GM19397 (cell line): ENCODE measurements around the gene GPLD1.
"Not testable (repeated sequence)": the region's sequence is repeated elsewhere in the genome, so short reads cannot be mapped to it uniquely, and the experiment has no call there.

Experiments used
- ATAC-seq: cut with Tn5 transposase; IDR thresholded peaks from one replicate; pipeline ENCODE4 v1.9.1; 2021; ENCODE audit warnings: mild to moderate bottlenecking, moderate library complexity; ENCODE audit not compliant: unreplicated experiment

Gene GPLD1, protein sequence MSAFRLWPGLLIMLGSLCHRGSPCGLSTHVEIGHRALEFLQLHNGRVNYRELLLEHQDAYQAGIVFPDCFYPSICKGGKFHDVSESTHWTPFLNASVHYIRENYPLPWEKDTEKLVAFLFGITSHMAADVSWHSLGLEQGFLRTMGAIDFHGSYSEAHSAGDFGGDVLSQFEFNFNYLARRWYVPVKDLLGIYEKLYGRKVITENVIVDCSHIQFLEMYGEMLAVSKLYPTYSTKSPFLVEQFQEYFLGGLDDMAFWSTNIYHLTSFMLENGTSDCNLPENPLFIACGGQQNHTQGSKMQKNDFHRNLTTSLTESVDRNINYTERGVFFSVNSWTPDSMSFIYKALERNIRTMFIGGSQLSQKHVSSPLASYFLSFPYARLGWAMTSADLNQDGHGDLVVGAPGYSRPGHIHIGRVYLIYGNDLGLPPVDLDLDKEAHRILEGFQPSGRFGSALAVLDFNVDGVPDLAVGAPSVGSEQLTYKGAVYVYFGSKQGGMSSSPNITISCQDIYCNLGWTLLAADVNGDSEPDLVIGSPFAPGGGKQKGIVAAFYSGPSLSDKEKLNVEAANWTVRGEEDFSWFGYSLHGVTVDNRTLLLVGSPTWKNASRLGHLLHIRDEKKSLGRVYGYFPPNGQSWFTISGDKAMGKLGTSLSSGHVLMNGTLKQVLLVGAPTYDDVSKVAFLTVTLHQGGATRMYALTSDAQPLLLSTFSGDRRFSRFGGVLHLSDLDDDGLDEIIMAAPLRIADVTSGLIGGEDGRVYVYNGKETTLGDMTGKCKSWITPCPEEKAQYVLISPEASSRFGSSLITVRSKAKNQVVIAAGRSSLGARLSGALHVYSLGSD

DNA sequence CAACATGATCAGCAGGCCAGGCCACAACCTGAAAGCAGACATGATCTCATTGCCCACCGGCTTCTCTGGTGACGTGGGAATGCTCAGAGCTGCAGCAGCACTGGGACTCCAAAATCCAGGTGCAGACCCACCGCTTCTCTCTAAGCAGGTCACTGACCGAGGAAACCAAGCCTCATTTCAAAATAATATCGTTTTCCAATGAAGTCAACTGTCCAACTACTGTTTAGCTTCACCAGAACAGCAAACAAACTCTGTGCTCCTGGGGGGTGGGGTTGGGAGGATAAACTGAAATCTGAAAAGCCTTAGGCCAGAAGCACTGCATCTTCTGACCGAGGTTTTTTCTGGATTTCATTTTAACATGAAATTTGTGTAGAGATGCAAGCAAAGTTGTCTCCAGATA is at the start of gene GPLD1:
Gene GPLD1 (minus strand): TSS at position 109 of the 400 bp plus-strand sequence. CDS start 67 bp downstream, at position 42.
- no peak for ATAC-seq

DNA sequence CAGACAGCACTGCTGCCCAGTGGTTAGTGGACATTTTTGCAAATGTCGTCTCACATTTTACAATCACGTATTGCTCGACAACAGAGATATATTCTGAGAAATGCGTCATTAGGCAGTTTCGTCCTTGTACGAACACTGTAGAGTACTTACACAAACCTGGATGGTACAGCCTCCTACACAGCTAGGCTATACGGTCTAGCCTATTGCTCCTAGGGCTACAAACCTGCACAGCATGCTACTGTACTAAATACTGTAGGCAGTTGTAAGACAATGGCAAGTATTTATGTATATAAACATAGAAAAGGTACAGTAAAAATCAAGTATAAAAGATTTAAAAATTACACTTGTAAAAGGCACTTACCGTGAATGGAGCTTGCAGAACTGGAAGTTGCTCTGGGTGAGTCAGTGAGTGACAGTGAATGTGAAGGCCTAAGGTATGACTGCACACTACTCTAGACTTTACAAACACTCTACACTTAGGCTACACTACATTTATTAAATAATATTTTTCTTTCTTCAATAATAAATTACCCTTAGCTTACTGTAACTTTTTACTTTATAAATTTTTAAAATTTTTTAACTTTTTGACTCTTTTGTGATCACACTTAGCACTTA is 48.5 kb upstream of the GPLD1 start:
- no peak for ATAC-seq

DNA sequence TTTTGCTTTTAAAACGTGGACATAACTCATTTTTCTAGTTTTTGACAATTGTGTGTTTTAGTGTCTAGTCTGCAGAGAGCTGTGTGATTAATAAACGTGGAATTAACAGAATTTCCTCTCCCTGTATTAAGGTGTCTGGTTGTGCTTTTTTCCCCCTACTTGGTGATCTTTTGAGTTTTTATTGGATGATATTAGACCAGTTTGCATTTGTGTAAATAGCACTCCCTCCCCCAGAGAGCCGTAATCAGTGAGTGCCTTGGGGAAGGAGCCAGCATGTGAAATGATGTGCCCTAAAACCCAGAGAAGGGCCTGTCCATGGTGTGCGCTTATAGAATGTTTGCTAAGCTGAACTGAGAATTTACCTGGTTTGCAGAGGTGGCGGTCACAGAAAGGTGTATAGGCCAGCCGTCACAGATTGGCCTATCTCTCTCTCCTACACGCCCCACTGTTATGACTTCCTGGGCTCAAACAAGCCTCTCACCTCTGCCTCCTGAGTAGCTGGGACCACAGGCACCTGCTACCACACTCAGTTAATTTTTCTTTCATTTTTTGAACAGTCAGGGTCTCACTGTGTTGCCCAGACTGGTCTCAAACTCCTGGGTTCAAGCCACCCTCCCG is 47.8 kb upstream of the GPLD1 start:
- no peak for ATAC-seq

DNA sequence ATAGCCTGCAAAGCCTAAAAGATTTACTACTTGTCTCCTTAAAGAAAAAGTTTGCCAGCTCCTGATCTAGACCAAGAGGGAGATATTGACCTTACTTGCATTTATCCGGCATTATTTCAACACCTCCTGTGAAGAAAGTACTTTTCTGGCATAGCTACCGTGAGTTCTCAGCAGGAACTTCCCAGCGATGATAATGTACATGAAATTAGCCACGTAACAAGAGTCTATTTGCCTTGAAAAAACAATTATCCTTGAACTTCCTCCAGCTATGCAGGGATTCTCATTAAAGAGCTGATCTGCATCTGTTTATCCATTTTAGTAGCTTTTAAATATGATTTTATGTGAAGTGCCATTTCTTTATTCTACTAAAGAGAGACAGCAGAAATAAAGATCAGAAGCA is 47.1 kb upstream of the GPLD1 start:
- no peak for ATAC-seq

DNA sequence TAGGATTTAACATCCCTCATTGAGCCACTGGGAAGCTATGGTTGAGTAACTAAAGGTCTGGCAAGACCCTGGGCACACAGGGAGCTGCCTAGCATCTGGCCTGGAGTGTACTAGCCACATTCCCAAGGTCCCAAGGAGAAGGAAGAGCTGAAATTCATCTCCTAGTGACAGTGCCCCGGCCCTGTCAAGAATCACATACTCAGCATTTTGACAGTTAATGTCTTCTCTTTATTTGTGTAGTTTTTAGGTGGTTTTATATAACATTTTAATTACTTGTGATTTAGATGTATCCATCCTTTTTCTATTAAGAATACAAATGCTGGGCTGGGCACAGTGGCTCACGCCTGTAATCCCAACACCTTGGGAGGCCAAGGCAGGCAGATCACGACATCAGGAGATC is 45.8 kb upstream of the GPLD1 start:
- ATAC-seq = no peak

DNA sequence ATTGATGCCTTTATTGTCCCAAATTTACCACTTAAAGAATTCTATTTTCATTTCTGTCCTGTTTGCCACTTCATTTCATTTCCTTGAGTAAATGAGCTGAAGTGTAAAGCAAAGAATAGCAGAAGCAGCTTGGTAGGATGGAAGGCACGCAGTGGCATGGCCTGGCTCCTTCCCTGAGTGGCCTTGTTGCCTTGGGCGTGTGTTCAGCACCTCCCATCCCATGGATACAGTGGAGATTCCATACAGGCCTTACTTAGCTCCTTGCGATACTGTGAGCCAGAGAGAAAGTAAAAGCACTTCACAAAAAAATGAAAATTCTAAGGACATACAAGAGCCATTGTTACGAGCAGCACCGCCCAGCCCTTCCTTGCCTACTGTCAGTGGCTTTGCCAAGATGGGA is 45.0 kb upstream of the GPLD1 start:
- ATAC-seq = no peak

DNA sequence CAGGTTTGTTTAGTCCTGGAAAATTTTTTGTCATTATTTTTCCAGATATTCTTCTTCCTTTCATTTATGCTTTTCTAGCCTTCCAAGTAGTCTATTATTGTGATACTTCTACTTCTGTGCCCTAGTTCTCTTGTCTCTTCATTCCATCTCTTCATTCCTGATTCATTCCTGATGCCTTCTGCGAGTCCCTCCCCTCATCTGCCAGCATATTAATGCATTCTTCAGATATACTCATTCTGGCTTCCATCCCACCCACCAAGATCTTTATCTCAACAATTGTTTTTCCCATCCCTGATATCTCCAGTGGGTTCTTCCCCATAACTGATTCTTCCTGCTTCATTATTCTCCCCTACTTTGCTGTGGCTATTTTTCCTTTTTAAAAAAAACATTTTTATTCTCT is 40.6 kb upstream of the GPLD1 start:
- ATAC-seq = no peak

DNA sequence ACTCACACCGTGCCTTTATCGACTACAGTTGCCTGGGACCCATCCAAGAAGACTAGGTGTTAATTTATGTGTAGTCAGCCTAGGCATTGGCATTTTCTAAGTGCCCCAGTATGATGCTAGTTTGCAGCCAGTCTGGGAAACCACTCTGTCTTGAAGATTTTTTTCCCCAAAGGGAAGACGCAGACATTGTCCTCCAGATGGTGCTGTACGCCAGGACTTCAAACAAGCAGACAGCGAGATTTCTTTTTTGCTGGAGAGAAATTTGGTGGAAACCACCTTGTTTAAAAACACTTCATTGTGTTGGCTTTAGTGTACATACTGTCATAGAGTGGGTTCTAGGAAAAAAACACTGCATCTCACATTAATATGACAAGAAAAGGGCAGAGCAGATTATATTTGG is 35.4 kb upstream of the GPLD1 start:
- ATAC-seq = no peak

DNA sequence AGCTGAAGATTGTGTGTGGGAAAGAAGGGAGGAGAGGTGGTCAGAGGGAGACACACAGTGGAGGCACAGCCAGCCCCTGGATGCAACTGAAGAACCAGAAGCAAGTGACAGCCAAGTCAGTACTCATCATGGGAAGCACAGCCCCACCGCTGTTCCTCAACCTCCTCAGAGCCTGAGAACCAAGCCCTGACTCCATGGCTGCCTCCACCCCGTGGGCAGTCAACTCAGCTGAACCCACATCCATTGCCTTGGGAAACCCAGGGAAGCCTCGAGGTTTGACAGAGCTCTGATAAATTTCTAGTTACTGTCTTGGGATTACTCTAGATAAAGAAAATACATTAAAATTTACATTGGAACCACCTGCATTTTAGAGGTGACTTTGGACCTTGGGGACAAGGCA is 35.0 kb upstream of the GPLD1 start:
- no peak for ATAC-seq

DNA sequence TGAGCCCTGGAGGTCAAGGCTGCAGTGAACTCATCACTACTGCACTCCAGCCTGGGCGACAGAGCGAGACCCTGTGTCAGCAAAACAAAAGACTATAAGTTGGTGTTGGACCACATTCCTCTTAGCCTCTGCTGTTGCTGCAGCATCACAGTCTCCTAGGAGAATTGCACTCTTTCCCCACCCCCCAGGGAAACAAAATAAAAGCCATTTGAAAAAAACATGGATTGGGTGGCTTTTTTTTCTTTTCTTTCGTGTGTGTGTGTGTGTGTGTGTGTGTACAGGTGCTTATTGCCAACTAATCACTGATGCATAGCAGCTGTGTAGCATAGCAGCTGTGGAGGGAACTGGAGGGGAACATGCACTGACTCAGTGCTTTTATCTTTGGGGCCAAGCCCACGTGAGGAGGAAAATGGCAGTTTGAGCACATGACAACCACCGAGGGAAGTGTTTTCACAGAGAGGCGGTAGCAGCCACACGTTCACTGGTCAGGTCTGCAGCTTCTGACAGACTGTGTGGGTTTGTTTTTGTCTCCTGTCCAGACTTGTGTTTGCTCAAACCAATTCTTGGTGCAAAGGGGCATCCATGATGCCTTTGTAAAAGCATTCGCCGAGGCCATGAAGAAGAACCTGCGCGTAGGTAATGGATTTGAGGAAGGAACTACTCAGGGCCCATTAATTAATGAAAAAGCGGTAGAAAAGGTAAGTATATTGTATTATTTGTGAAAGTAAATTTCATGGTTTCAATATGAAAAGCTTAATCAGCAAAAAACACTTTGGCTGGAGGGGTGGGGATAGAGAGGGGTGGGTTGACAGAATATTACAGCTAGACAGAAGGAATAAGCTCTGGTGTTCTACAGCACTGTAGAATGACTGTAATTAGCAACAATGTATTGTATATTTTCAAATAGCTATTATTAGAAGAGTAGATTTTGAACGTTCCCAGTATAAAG is 33.1 kb upstream of the GPLD1 start:
- ATAC-seq = peak; percentile 41

DNA sequence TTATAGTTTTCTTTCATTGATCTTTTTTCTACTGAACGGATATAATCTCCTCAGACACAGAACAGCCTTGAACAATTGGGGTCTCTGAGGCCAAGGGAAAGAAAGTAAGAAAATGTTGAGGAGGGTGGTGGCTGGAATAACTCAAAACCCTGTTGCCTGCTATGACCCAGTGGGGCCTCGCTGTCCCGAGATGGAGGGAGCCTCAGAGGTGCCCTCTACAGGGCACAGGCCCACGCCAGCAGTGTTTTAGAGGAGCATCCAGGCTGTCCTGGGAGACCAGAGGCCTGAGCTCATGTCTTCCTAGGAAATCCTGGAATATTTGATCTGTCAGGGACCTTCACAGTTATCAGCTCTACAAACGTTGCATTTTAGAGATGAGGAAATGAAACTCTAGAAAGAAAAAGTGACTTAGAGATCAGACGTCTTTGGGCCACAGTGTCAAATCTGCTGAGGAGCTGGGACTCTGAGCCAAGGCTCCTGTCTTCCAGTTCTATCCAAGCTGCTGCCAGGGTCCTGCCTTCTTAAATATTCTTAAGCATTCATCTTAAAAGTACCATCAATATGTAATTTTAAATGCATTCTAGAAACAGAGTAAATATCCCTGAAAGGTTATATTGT is 31.7 kb upstream of the GPLD1 start:
- ATAC-seq = peak; percentile 41

DNA sequence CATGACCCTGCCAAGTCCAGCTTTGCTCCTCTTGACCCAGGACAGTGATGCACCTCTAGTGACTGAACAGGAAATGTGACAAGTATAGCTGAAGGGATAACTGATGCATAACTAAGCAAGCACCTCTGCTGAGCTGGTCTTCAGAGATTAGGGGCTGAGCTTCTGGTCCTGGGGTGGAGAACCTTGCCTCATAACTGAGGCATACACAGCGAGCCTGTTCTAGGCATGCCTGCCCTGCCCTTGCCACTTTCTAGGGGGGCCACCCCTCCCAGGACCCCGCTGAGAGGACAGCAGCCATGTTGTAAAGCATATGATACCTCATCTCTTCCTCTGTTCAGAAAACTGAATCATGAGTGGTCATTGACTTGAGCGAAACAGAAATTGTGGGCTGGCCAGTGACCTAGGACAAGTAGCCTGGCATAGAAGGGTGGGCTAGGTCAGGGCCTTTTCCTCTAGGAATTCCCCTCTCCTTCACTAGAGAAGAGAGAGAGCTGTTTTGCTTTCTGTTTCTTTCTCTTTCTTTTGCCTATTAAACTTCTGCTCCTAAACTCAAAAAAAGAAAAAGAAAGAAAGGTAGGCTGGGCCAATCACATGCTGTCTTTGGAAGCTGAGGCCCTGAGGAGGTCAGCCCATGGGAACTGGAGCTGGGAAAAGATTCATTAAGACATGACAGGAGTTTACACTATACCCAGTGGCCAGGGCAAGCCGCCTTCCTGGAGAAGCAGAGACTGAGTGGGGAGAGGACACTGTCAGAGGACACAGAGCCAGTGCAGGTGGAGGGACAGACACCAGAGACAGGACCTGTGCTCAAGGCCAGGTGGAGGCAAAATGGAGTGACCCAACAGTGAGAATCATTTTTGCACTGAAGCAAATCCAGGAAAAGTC is 28.5 kb upstream of the GPLD1 start:
- ATAC-seq = peak; percentile 78

DNA sequence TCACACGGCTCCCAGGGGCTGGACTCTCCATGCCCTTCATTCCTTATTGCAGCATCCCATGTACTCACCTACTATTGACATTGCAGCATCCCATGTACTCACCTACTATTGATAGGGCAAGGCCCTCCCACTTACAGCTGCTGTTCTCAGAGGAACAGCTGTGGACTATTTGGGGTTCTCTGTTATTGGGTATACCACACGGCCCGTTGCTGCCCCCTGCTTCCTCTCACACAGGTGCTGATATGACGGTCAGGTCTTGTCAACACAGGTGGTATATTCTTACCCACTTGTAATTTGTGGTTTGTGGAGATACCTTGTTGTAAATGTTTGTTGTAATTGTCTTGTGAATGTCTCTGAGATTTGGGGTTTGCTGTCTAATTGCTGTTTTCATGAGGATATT is 24.2 kb upstream of the GPLD1 start:
- peak; percentile 50 for ATAC-seq

DNA sequence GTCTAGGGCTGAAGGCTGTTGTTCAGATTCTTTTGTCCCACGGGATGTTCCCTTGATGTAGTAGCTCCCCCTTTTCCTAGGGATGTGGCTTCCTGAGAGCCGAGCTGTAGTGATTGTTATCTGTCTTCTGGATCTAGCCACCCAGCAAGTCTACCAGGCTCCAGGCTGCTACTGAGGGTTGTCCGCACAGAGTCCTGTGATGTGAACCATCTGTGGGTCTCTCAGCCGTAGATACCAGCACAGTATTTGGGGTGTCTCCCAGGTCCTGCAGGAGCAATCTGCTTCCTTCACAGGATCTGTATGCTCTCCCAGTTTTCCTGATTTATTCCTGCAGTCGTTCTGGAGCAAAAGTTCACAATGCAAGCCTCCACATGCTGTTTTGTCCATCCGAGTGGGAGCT is 22.6 kb upstream of the GPLD1 start:
- ATAC-seq = not testable (repeated sequence)

DNA sequence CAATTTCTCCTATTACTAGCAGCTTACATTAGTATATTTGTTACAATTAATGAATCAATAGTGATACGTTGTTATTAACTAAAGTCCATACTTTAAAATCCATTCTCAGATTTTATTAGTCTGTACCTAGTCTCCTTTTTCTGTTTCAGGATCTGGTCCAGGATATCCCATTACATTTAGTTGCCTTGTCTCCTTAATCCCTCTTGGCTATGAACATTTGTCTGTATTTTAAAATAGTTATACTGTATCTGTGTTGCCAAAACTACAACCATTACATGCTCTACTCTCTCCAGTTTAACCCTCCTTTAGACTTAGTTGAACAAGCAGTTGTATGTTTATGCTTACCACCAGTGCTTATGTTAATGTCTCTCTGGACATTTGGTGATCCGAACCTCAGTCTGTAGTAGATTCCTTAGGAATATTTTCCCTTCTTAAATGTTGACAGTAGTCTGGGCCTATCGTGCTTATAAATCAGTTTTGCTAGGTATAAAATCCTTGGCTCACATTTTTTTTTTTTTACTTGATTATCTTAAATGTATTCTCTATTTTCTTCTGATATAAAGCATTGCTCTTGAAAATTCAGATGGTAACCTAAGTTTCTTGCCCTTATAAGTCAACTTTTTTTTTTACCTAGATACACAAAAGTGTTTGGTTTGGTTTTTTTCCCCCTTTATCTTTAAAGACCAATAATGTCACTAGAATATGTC is 17.6 kb upstream of the GPLD1 start:
- ATAC-seq = no peak

DNA sequence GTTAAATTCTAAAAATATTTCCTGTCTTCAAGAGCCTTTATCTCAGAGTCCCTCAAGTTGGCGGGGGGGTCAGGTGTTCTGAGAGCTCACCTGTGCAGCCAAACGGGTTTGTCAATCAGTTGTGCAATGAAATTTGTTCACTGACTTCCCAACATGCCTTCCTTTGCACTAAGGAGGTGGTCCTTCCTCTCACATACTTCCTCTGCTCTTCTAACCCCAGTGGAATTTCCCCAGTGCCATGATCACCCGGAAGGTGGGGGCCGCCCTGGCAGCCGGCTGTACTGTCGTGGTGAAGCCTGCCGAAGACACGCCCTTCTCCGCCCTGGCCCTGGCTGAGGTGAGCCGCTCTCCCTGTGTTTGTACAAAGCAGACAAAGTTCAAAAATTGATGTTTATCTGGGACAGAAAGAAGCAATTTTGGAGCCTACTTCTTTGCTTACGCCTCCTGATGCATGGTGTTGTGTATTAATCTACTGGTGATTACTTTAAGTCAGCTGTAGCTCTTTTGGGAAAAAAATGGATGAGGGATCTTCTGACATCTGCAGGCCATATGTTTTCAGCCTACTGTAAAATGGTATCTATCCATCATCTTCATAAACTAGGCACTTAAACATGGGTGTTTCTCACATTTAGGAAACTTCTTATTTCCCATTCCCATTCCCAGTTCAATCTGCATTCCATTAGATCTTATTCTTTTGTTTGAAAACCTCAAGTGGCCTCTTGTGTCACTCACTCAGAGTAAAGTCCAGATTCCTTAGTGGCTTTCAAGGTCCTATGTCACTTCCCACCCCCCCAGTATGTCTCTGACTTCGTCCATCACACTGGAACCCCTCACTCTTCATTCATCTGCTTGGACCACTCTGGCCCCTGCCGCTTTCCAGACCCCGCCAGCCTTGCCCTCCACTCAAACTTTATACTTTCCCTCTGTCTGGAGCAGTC is 15.5 kb upstream of the GPLD1 start:
- no peak for ATAC-seq

DNA sequence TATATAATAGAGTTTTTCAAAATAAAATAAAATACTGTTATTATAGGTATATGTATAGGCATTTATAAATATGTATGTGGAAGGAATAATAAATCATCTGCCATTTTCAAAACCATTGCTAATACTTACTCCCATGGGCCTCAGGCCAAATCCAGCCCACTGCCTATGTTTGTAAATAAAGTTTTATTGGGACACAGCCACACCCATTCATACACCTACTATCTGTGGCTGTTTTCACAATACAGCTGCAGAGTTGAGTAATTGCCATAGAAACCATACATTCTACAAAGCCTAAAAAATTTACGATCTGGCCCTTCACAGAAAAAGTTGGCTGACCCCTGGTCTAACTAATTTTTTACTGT is 14.9 kb upstream of the GPLD1 start:
- ATAC-seq = no peak
